ENCODE data around the gene ZNF552.
"Not testable (repeated sequence)": the region's sequence is repeated elsewhere in the genome, so short reads cannot be mapped to it uniquely, and the experiment has no call there.

ZNF552 gene

DNA sequence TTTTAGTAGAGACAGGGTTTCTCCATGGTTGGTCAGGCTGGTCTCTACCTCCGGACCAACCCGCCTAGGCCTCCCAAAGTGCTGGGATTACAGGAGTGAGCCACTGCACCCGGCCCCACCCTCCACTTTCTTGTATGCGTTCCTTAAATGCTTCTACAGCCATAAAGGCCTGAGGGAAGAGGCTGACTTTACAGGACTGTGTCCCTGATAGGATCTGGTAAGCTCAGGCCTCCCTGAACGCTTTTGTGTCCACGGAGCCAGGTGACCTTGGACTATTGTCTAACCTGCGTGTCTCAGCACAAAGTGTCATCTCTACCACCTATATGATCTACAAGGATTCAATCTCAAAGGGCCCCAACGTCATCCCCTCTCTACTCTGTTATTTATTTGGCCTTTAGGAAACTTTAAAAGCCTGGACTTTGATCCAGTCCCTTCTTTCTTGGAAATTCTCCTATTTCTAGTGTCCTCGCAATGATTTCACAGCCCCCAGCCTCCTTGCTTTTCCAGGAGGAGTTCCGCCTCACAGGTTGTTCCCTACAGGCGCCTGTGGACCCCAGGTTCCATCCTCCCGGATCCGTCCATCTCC, 701 bp downstream of the ZNF552 start:
- H3F3A ChIP-seq (ENCODE audit: low read depth): no peaks in the 10 kb centered on the region
- no peaks in the 10 kb centered on the region for H3K9me3 ChIP-seq (ENCODE audit: insufficient read depth, low read depth, low read length)
- H2AFZ ChIP-seq (ENCODE audit: low read length): peak overlapping the region; percentile 93
- peaks cover 19% of the 10 kb centered on the region; the same call in 1 of the 2 replicates for H3K79me2 ChIP-seq (ENCODE audit: insufficient read depth, low read length)
- peak overlapping the region; percentile 94 for H3K4me2 ChIP-seq (ENCODE audit: low read depth, low read length, poor library complexity, severe bottlenecking)
- H3K4me1 ChIP-seq (ENCODE audit: insufficient read depth, low read length, poor library complexity, severe bottlenecking): peaks cover 19% of the 10 kb centered on the region
- H3K36me3 ChIP-seq (ENCODE audit: insufficient read depth, low read length): peaks cover 6% of the 10 kb centered on the region; the same call in 1 of the 2 replicates
- H3K9ac ChIP-seq (ENCODE audit: low read depth, low read length, poor library complexity, severe bottlenecking): peak overlapping the region; percentile 91
- no peaks in the 10 kb centered on the region for H3K27me3 ChIP-seq (ENCODE audit: insufficient read depth, low read length, poor library complexity, severe bottlenecking)
- TF ChIP-seq EZH2phosphoT487 (IDR thresholded peaks at IDR 0.05; ENCODE audit: borderline replicate concordance): no peak
- TF ChIP-seq CTCF (conservative IDR thresholded peaks at IDR 0.05; ENCODE audit: low read length): no peak
- H3K4me3 ChIP-seq (ENCODE audit: low read length, poor library complexity, severe bottlenecking): peak overlapping the region; percentile 95
- H3K9me2 ChIP-seq (replicated peaks; ENCODE audit: low read depth, low read length): no peaks in the 10 kb centered on the region
- no peaks in the 10 kb centered on the region for H4K20me1 ChIP-seq (ENCODE audit: insufficient read depth, low read length, poor library complexity, severe bottlenecking)

DNA sequence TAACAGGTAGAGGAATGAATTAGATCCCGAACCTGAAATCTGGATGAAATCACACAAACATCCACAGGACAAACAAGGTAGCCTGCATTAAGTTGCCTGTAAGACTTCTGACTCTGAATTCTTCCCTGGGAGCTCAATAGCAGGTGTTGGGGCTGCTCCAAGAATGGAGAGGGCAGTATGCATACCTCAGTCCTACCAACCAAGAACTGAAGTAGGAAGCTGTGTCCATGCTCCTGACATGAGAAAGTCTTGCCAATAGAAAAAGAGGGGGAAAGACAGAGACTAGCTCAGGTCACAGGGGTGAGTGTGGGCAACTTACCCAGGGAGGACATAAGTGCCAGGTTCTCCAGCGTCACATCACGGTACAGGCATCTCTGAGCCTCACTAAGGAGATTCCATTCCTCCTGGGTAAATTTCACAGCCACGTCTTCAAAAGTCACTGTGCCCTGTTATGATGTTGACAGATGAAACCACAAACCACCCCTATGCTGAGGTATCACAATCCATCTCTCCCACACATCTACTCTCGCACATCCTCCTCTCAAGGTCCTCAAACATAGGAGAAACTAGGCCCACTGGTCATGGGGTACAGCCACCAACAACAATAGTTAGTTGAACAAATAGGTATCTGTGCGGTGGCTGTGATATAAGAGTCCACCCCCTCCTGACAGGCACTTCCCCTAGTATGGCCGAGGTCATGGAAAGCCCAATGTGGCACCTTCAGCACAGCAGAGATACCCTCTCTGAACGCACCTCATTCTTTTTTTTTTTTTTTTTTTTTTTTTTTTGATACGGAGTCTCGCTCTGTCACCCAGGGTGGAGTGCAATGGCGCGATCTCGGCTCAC, 1.5 kb downstream of the ZNF552 start:
- not testable (repeated sequence) for H3K27me3 ChIP-seq (ENCODE audit: insufficient read depth, low read length, poor library complexity, severe bottlenecking); H4K20me1 ChIP-seq (ENCODE audit: insufficient read depth, low read length, poor library complexity, severe bottlenecking); H3K9ac ChIP-seq (ENCODE audit: low read depth, low read length, poor library complexity, severe bottlenecking); H2AFZ ChIP-seq (ENCODE audit: low read length); H3K9me3 ChIP-seq (ENCODE audit: insufficient read depth, low read depth, low read length); H3K9me2 ChIP-seq (replicated peaks; ENCODE audit: low read depth, low read length); H3F3A ChIP-seq (ENCODE audit: low read depth)
- peak overlapping the region; percentile 94 for H3K4me2 ChIP-seq (ENCODE audit: low read depth, low read length, poor library complexity, severe bottlenecking)
- peaks cover 15% of the 10 kb centered on the region for H3K4me1 ChIP-seq (ENCODE audit: insufficient read depth, low read length, poor library complexity, severe bottlenecking)
- peaks cover 10% of the 10 kb centered on the region; the same call in 1 of the 2 replicates for H3K36me3 ChIP-seq (ENCODE audit: insufficient read depth, low read length)
- H3K4me3 ChIP-seq (ENCODE audit: low read length, poor library complexity, severe bottlenecking): peak overlapping the region; percentile 95
- peaks cover 19% of the 10 kb centered on the region; the same call in 1 of the 2 replicates for H3K79me2 ChIP-seq (ENCODE audit: insufficient read depth, low read length)

DNA sequence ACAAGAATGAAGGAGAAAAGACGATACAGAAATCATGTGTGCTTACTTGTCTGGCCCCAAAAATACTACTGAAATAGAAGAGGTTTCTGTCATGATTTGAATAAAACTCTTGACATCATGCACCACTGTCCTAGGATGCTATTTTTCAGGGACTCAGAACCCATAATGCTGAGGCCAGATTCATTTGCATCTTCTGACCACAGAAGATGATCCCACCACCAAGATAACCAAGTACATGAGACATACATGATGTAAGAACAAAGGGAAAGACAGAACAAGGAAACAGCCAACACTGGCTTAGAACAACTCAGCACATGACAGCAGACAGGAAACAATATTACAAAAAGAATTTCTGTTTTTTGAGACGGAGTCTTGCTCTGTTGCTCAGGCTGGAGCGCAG, 2.5 kb downstream of the ZNF552 start:
- H2AFZ ChIP-seq (ENCODE audit: low read length): no peak overlapping the region
- no peak overlapping the region for H3K9ac ChIP-seq (ENCODE audit: low read depth, low read length, poor library complexity, severe bottlenecking)
- H3K27me3 ChIP-seq (ENCODE audit: insufficient read depth, low read length, poor library complexity, severe bottlenecking): no peaks in the 10 kb centered on the region
- H3K9me3 ChIP-seq (ENCODE audit: insufficient read depth, low read depth, low read length): no peaks in the 10 kb centered on the region
- H3F3A ChIP-seq (ENCODE audit: low read depth): no peaks in the 10 kb centered on the region
- H3K4me3 ChIP-seq (ENCODE audit: low read length, poor library complexity, severe bottlenecking): peak overlapping the region; percentile 25
- H3K9me2 ChIP-seq (replicated peaks; ENCODE audit: low read depth, low read length): no peaks in the 10 kb centered on the region
- peak overlapping the region; percentile 94 for H3K4me2 ChIP-seq (ENCODE audit: low read depth, low read length, poor library complexity, severe bottlenecking)
- TF ChIP-seq CTCF (conservative IDR thresholded peaks at IDR 0.05; ENCODE audit: low read length) (no peak), EZH2phosphoT487 (IDR thresholded peaks at IDR 0.05; ENCODE audit: borderline replicate concordance) (no peak)
- H3K36me3 ChIP-seq (ENCODE audit: insufficient read depth, low read length): peaks cover 18% of the 10 kb centered on the region; the same call in 1 of the 2 replicates
- H4K20me1 ChIP-seq (ENCODE audit: insufficient read depth, low read length, poor library complexity, severe bottlenecking): no peaks in the 10 kb centered on the region
- peaks cover 19% of the 10 kb centered on the region; the same call in 1 of the 2 replicates for H3K79me2 ChIP-seq (ENCODE audit: insufficient read depth, low read length)
- H3K4me1 ChIP-seq (ENCODE audit: insufficient read depth, low read length, poor library complexity, severe bottlenecking): peaks cover 15% of the 10 kb centered on the region

GRCh38 chr19:57810410-57811295, 4.1 kb downstream of the ZNF552 start:
- H3K36me3 ChIP-seq (ENCODE audit: insufficient read depth, low read length): peaks cover 18% of the 10 kb centered on the region; the same call in 1 of the 2 replicates
- H3F3A ChIP-seq (ENCODE audit: low read depth); H3K4me2 ChIP-seq (ENCODE audit: low read depth, low read length, poor library complexity, severe bottlenecking); H3K9me3 ChIP-seq (ENCODE audit: insufficient read depth, low read depth, low read length); H3K9ac ChIP-seq (ENCODE audit: low read depth, low read length, poor library complexity, severe bottlenecking); H2AFZ ChIP-seq (ENCODE audit: low read length); H3K9me2 ChIP-seq (replicated peaks; ENCODE audit: low read depth, low read length); H4K20me1 ChIP-seq (ENCODE audit: insufficient read depth, low read length, poor library complexity, severe bottlenecking); H3K4me3 ChIP-seq (ENCODE audit: low read length, poor library complexity, severe bottlenecking); H3K27me3 ChIP-seq (ENCODE audit: insufficient read depth, low read length, poor library complexity, severe bottlenecking): not testable (repeated sequence)
- H3K79me2 ChIP-seq (ENCODE audit: insufficient read depth, low read length): peaks cover 19% of the 10 kb centered on the region; the same call in 1 of the 2 replicates
- peaks cover 15% of the 10 kb centered on the region for H3K4me1 ChIP-seq (ENCODE audit: insufficient read depth, low read length, poor library complexity, severe bottlenecking)
